ENCODE data around the gene BOC. TPM values are rescaled to one million over a fixed set of nuclear protein-coding genes. Genes with fewer than 3 reads are reported as not detected.

BOC gene
- total and polyA plus RNA-seq, 2 of the 8 experiments (the other 6 are each of a cell fraction or from before 2014, with no cell fraction given), result 6.9 to 9.3 TPM

DNA sequence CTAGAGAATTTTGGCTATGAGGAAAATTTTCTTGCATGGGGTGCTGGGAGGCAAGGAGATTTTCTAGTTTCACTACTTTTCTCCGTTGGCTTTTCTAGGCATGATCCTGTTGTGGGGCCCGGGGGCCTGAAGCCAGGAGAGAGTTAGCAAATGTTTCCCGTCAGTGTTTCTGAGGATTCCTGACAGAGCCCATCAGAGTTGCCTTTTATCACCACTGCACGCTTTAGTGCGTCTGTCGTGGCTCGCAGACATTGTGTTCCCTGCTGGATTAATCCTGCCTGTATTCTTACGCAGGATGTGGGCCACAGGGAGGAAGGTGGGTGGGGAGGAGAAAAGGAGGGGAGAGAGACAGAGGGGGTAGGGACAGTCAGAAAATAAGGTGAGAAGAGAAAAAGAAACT, 18.1 kb upstream of the BOC start:
- no peak for FAIRE-seq
- TF ChIP-seq SP4 (IDR thresholded peaks at IDR 0.05; ENCODE audit: low read length) (no peak), SUZ12 (IDR thresholded peaks at IDR 0.05; ENCODE audit: low read length) (no peak), RAD21 (IDR thresholded peaks at IDR 0.05 in 1 of 2, conservative IDR thresholded peaks at IDR 0.05 in 1 of 2; ENCODE audit: low read depth in 2 of 2, low read length in 2 of 2) (no peak), KDM5A (IDR thresholded peaks at IDR 0.05; ENCODE audit: low read length) (no peak), MAX (IDR thresholded peaks at IDR 0.05) (no peak), ZNF274 (IDR thresholded peaks at IDR 0.05; ENCODE audit: borderline replicate concordance, extremely low read depth, low read length) (no peak), NRF1 (IDR thresholded peaks at IDR 0.05; ENCODE audit: low read depth, low read length) (no peak), SIX5 (IDR thresholded peaks at IDR 0.05; ENCODE audit: low read depth, low read length) (no peak), SP2 (IDR thresholded peaks at IDR 0.05; ENCODE audit: low read length) (no peak), KDM1A (IDR thresholded peaks at IDR 0.05; ENCODE audit: borderline replicate concordance, low read length) (no peak), POLR2A (IDR thresholded peaks at IDR 0.05; ENCODE audit: control extremely low read depth in 1 of 2, low read depth in 2 of 2, low read length in 2 of 2) (no peak), SP1 (IDR thresholded peaks at IDR 0.05; ENCODE audit: low read depth, low read length) (no peak)
- TF ChIP-seq, protein P1, sequence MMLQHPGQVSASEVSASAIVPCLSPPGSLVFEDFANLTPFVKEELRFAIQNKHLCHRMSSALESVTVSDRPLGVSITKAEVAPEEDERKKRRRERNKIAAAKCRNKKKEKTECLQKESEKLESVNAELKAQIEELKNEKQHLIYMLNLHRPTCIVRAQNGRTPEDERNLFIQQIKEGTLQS (IDR thresholded peaks at IDR 0.05; ENCODE audit: insufficient read depth, low read depth, low read length), result no peak

More for the DNA sequence above, 18.1 kb upstream of the BOC start:
- DNase-seq (ENCODE audit: low read depth in 1 of 2, low spot score in 2 of 2), result no peak
- ChIA-PET POLR2A (ENCODE audit: partially characterized antibody) (no interaction called here), CTCF (ENCODE audit: partially characterized antibody) (interaction anchor here (1.3 kb wide), 1 partner anchor 38 kb away, joined by 3 read pairs; no protein-coding TSS in a partner anchor)
- Histone ChIP-seq H4K5ac (ENCODE audit: insufficient read length, low read depth, low read length) (no peak overlapping the region), H3K27me3 (replicated peaks in 1 of 4; ENCODE audit: control insufficient read depth in 3 of 4, extremely low read depth in 1 of 4, insufficient read depth in 3 of 4, low read length in 3 of 4) (no peaks in the 10 kb centered on the region), H4K8ac (ENCODE audit: extremely low read depth, insufficient read depth, low read length) (peak overlapping the region; percentile 68; the same call in 1 of the 2 replicates), H2AFZ (ENCODE audit: low read length) (peak overlapping the region; percentile 43; the same call in 1 of the 2 replicates), H3K36me3 (ENCODE audit: control insufficient read depth in 2 of 4, insufficient read depth in 4 of 4, low read length in 3 of 4) (no peaks in the 10 kb centered on the region), H3K4ac (replicated peaks; ENCODE audit: insufficient read length, low read depth, low read length) (no peak overlapping the region), H3K4me1 (replicated peaks in 1 of 4; ENCODE audit: control insufficient read depth in 3 of 4, insufficient read depth in 4 of 4, low read length in 3 of 4) (peaks cover 0 to 6% (median 1%) of the 10 kb centered on the region in 4 experiments; a peak in 4 of 7 replicates), H2BK20ac (ENCODE audit: low read length) (no peak overlapping the region), H3K27ac (ENCODE audit: low read depth, low read length) (no peak overlapping the region), H2BK5ac (ENCODE audit: low read depth, low read length) (no peak overlapping the region), H3K23me2 (ENCODE audit: low read depth, low read length) (no peaks in the 10 kb centered on the region), H3K18ac (ENCODE audit: extremely low read depth, low read length) (no peak overlapping the region), H2BK12ac (ENCODE audit: low read depth, low read length) (no peak overlapping the region), H3K23ac (ENCODE audit: insufficient read length) (no peak overlapping the region), H3K4me2 (ENCODE audit: insufficient read depth in 1 of 2, low read depth in 2 of 2, low read length in 2 of 2) (0 out of 4 replicates have a peak overlapping the region, but pooled peaks of 1 of the 2 experiments have one; percentile 49), H2BK120ac (replicated peaks; ENCODE audit: low read depth, low read length) (no peak overlapping the region), H3K4me3 (ENCODE audit: extremely low read depth in 1 of 4, insufficient read depth in 2 of 4, low read depth in 3 of 4, low read length in 4 of 4) (no peak overlapping the region), H3K79me2 (ENCODE audit: control insufficient read depth in 1 of 2, insufficient read depth in 2 of 2, low read length in 2 of 2) (no peaks in the 10 kb centered on the region), H3K79me1 (ENCODE audit: low read depth, low read length) (no peaks in the 10 kb centered on the region), H3K56ac (replicated peaks; ENCODE audit: insufficient read length, low read depth, low read length) (no peak overlapping the region), H4K20me1 (replicated peaks in 1 of 2; ENCODE audit: control insufficient read depth in 1 of 2, insufficient read depth in 2 of 2, low read length in 2 of 2) (no peaks in the 10 kb centered on the region), H2BK15ac (ENCODE audit: low read length) (no peak overlapping the region), H3K9ac (replicated peaks in 1 of 4; ENCODE audit: extremely low read depth in 1 of 4, low read depth in 3 of 4, low read length in 3 of 4) (no peak overlapping the region; a peak in 1 of 7 replicates), H2AK5ac (ENCODE audit: low read depth, low read length) (no peak overlapping the region), H4K91ac (replicated peaks; ENCODE audit: insufficient read length, low read length) (no peak overlapping the region), H3K9me3 (ENCODE audit: insufficient read depth in 2 of 2, low read depth in 1 of 2, low read length in 1 of 2) (peaks cover 0 to 2% of the 10 kb centered on the region in 2 experiments; a peak in 1 of 4 replicates), H3K14ac (ENCODE audit: insufficient read length) (no peak overlapping the region)
- 25% methylated on average over 8 of the region's 8 CpGs; no CpG with 5 or more reads in 1 of the 2 experiments for WGBS, 2 experiments (ENCODE audit: extremely low coverage in 1 of 2, insufficient coverage in 1 of 2, insufficient read length in 1 of 2, insufficient replicate concordance in 2 of 2, low coverage in 1 of 2, low lambda C conversion rate in 2 of 2, missing lambda C conversion rate in 1 of 2)
